ENCODE data around the gene IGIP.

Gene IGIP

GRCh38 chr5:140128376-140128775 lies 2.6 kb downstream of the IGIP start:
- in situ Hi-C loops (cut with HindIII; ENCODE audit: low sequenced_read_pairs) = no loop called here
- TF ChIP-seq, protein P1, sequence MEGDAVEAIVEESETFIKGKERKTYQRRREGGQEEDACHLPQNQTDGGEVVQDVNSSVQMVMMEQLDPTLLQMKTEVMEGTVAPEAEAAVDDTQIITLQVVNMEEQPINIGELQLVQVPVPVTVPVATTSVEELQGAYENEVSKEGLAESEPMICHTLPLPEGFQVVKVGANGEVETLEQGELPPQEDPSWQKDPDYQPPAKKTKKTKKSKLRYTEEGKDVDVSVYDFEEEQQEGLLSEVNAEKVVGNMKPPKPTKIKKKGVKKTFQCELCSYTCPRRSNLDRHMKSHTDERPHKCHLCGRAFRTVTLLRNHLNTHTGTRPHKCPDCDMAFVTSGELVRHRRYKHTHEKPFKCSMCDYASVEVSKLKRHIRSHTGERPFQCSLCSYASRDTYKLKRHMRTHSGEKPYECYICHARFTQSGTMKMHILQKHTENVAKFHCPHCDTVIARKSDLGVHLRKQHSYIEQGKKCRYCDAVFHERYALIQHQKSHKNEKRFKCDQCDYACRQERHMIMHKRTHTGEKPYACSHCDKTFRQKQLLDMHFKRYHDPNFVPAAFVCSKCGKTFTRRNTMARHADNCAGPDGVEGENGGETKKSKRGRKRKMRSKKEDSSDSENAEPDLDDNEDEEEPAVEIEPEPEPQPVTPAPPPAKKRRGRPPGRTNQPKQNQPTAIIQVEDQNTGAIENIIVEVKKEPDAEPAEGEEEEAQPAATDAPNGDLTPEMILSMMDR (IDR thresholded peaks at IDR 0.05; ENCODE audit: low read depth, low read length, missing control alignments) = no peak
- no peak for DNase-seq (ENCODE audit: low read depth)
- H3K4me3 ChIP-seq (ENCODE audit: low read depth, low read length) = no peak overlapping the region

GRCh38 chr5:140130949-140131733 lies 5.4 kb downstream of the IGIP start:
- no peak overlapping the region for H3K4me3 ChIP-seq (ENCODE audit: low read depth, low read length)
- in situ Hi-C loops (cut with HindIII; ENCODE audit: low sequenced_read_pairs) = no loop called here
- no peak for DNase-seq (ENCODE audit: low read depth)
- TF ChIP-seq, protein P1 (IDR thresholded peaks at IDR 0.05; ENCODE audit: low read depth, low read length, missing control alignments) = no peak

DNA sequence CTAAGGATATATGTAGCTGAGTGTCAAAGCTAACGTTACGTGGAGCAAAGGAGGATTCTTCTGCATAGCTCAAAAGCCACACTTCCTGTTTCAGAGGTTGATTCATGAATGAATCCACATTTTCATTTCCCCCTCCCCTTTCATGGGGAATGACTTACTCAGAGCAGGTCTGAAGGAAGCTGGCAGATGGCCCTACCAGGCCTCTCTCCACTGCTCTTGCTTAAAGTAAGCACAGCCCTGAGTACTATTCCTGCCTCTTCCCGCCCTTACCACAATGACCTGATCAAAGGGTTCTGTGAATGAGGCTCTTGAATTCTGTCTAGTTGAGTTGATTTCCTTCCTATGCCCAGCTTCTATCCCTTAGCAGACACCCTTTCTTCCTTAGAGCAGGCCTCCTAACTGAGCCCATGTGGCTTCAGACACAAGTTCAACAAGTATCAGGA lies 6.3 kb downstream of the IGIP start:
- peak; percentile 90 for DNase-seq (ENCODE audit: low read depth)
- no peak overlapping the region for H3K4me3 ChIP-seq (ENCODE audit: low read depth, low read length)
- TF ChIP-seq, protein P1 (IDR thresholded peaks at IDR 0.05; ENCODE audit: low read depth, low read length, missing control alignments) = no peak
- in situ Hi-C loops (cut with HindIII; ENCODE audit: low sequenced_read_pairs) = no loop called here

DNA sequence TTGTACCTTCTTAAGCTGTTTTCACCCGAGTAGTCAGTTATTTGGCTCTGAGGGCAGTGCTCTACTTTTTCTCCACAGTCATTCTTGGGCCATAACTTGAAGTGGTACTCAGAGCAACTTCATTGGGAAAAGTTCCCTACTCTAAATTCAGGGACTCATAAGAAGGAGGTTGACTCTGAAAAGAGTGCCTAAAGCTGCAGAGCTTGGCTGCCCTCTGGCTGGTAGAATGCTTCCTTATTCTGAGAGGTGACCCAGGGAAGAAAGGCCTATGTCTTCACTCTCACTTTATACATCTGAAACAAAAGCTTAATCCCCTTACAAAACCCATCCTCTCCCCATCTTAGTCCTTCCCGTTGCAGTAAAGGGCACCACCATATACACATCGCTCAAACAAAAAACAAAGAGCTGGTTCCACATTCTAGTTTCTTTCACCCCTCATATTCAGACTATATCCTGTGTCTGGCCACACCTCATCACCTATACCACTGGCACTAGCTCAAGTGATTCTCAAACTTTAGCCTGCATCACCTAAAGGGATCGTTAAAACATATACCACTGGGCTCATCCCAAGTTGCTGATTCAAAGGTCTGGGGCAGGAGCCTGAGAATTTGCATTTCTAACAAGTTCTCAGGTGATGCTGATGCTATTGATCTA lies 7.9 kb downstream of the IGIP start:
- no peak for DNase-seq (ENCODE audit: low read depth)
- H3K4me3 ChIP-seq (ENCODE audit: low read depth, low read length) = no peak overlapping the region
- TF ChIP-seq, protein P1 (IDR thresholded peaks at IDR 0.05; ENCODE audit: low read depth, low read length, missing control alignments) = no peak
- in situ Hi-C loops (cut with HindIII; ENCODE audit: low sequenced_read_pairs) = no loop called here

GRCh38 chr5:140134277-140134935 lies 8.7 kb downstream of the IGIP start:
- in situ Hi-C loops (cut with HindIII; ENCODE audit: low sequenced_read_pairs) = no loop called here
- TF ChIP-seq, protein P1 (IDR thresholded peaks at IDR 0.05; ENCODE audit: low read depth, low read length, missing control alignments) = no peak
- no peak overlapping the region for H3K4me3 ChIP-seq (ENCODE audit: low read depth, low read length)
- DNase-seq (ENCODE audit: low read depth) = no peak

- TF ChIP-seq, protein P1 (IDR thresholded peaks at IDR 0.05; ENCODE audit: low read depth, low read length, missing control alignments) = no peak
- no peak for DNase-seq (ENCODE audit: low read depth)
- in situ Hi-C loops (cut with HindIII; ENCODE audit: low sequenced_read_pairs) = no loop called here
- no peak overlapping the region for H3K4me3 ChIP-seq (ENCODE audit: low read depth, low read length)
Measured at GRCh38 chr5:140135127-140135526, 9.4 kb downstream of the IGIP start.

Data from astrocyte of the cerebellum (primary cell).